Keratinocyte (primary cell): ENCODE data around the gene PLCG2. TPM values are rescaled to one million over a fixed set of nuclear protein-coding genes. Genes with fewer than 3 reads are reported as not detected.

Source experiments
- DNase-seq: peaks from one replicate; pipeline ENCODE4 v3.0.0-alpha.2; 2011; ENCODE audit warnings: low read depth, missing footprints, low spot score
- FAIRE-seq: peaks from 2 replicates; lab custom pipeline; 2011; peaks lifted over from hg19 to GRCh38; lab: Jason Lieb, UNC
- H2AFZ ChIP-seq: 2 replicates; pipeline ENCODE4 v1.6.0; 2012; ENCODE audit warnings: low read length, control low read depth, inconsistent platforms; ENCODE audit not compliant: control insufficient read depth
- H3K27ac ChIP-seq: 2 replicates; pipeline ENCODE4 v1.5.1; 2011; ENCODE audit warnings: low read length; ENCODE audit not compliant: control insufficient read depth, insufficient read depth
- H3K27me3 ChIP-seq: 3 replicates; pipeline ENCODE4 v1.6.0; 2011; ENCODE audit warnings: low read length; ENCODE audit not compliant: control insufficient read depth, insufficient read depth; ENCODE audit errors: extremely low read depth
- H3K36me3 ChIP-seq, 2 experiments: 2 replicates in 1 of 2; 3 replicates in 1 of 2; pipeline ENCODE4 v1.5.1; 2011; ENCODE audit warnings: low read length in 2 of 2, mild to moderate bottlenecking in 1 of 2; ENCODE audit not compliant: control insufficient read depth in 2 of 2, insufficient read depth in 2 of 2; ENCODE audit errors: extremely low read depth in 1 of 2
- H3K4me1 ChIP-seq: 3 replicates; pipeline ENCODE4 v1.5.1; 2011; ENCODE audit warnings: low read length; ENCODE audit not compliant: control insufficient read depth, insufficient read depth; ENCODE audit errors: extremely low read depth
- H3K4me2 ChIP-seq: 3 replicates; pipeline ENCODE4 v1.6.0; 2011; ENCODE audit warnings: low read depth, low read length; ENCODE audit not compliant: control insufficient read depth, insufficient read depth; ENCODE audit errors: extremely low read depth
- H3K4me3 ChIP-seq, 3 experiments: fragments of 200-600 bp in 1 of 3; sonication (generic) in 1 of 3; 2 replicates in 2 of 3; 3 replicates in 1 of 3; pipeline ENCODE4 v1.5.1; 2011 to 2016; ENCODE audit warnings: low read length in 3 of 3, mild to moderate bottlenecking in 3 of 3, control low read depth in 2 of 3, inconsistent platforms in 1 of 3, low read depth in 1 of 3, mixed read lengths in 1 of 3, mixed run types in 1 of 3, moderate library complexity in 1 of 3; ENCODE audit not compliant: control insufficient read depth in 2 of 3, insufficient read depth in 2 of 3; ENCODE audit errors: extremely low read depth in 1 of 3
- H3K79me2 ChIP-seq: 2 replicates; pipeline ENCODE4 v1.6.0; 2012; ENCODE audit warnings: low read length; ENCODE audit not compliant: control insufficient read depth, insufficient read depth
- H3K9ac ChIP-seq: 3 replicates; pipeline ENCODE4 v1.6.0; 2011; ENCODE audit warnings: low read length; ENCODE audit not compliant: control insufficient read depth, insufficient read depth; ENCODE audit errors: extremely low read depth
- H3K9me1 ChIP-seq: 3 replicates; pipeline ENCODE4 v1.6.0; 2011; ENCODE audit warnings: low read length; ENCODE audit not compliant: control insufficient read depth, insufficient read depth; ENCODE audit errors: extremely low read depth
- H3K9me3 ChIP-seq: 2 replicates; pipeline ENCODE4 v1.5.1; 2012; ENCODE audit warnings: low read depth, low read length; ENCODE audit not compliant: control insufficient read depth
- H4K20me1 ChIP-seq: 3 replicates; pipeline ENCODE4 v1.6.0; 2011; ENCODE audit warnings: low read length; ENCODE audit not compliant: control insufficient read depth, insufficient read depth; ENCODE audit errors: extremely low read depth
- CTCF ChIP-seq, 3 experiments: IDR thresholded peaks in 1 of 3; conservative IDR thresholded peaks in 1 of 3; optimal IDR thresholded peaks in 1 of 3; 2 replicates in 2 of 3; 3 replicates in 1 of 3; pipeline versions ENCODE3 to v1.5.1; 2011; ENCODE audit warnings: low read length in 3 of 3, mild to moderate bottlenecking in 3 of 3, moderate library complexity in 2 of 3, control low read depth in 1 of 3, inconsistent platforms in 1 of 3; ENCODE audit not compliant: insufficient read depth in 2 of 3; ENCODE audit errors: extremely low read depth in 1 of 3
- EZH2 ChIP-seq: IDR thresholded peaks from one replicate; pipeline ENCODE4 v1.6.1; 2012; ENCODE audit warnings: inconsistent platforms, mild to moderate bottlenecking, low read length, moderate library complexity
- dilution Hi-C: fragments of 300-500 bp; cut with MboI; formaldehyde crosslinking; loops from one replicate; pipeline ENCODE4 v1.7.0; 2020; ENCODE audit warnings: low sequenced_read_pairs; ENCODE audit not compliant: extremely low pct_ligation_motif_present
- polyA plus RNA-seq, 5 experiments: library from polyadenylated mRNA; depleted of rRNA in 3 of 5; stranded (reverse) in 3 of 5; stranded (forward) in 1 of 5; unstranded in 1 of 5; fragments of >200 nt; gene quantifications; 1 replicate in 1 of 5; 2 replicates in 3 of 5; 3 replicates in 1 of 5; pipeline versions ENCODE4 v1.2.1 to v1.2.3, GENCODE V29; 2011 to 2012; ENCODE audit warnings: missing spikeins in 2 of 5, low read depth in 1 of 5, low replicate concordance in 1 of 5

PLCG2 gene
- polyA plus RNA-seq, 1 donor (not counting 4 experiments of a cell fraction or from before 2014, with no cell fraction given) = 3.5 TPM

- no peak overlapping the region for H2AFZ ChIP-seq
- dilution Hi-C loops = no loop called here
- TF ChIP-seq CTCF (optimal IDR thresholded peaks at IDR 0.05 in 1 of 3, IDR thresholded peaks at IDR 0.05 in 1 of 3, conservative IDR thresholded peaks at IDR 0.05 in 1 of 3; ENCODE audit: extremely low read depth in 1 of 3, insufficient read depth in 2 of 3, low read length in 3 of 3) (no peak), EZH2 (no peak)
- no peaks in the 10 kb centered on the region for H3K9me3 ChIP-seq
- no peak overlapping the region for H3K27ac ChIP-seq
- no peaks in the 10 kb centered on the region for H4K20me1 ChIP-seq
- H3K9me1 ChIP-seq = no peaks in the 10 kb centered on the region
- H3K27me3 ChIP-seq = no peaks in the 10 kb centered on the region
- no peak overlapping the region for H3K4me3 ChIP-seq
- no peak overlapping the region for H3K4me2 ChIP-seq
- H3K36me3 ChIP-seq = no peaks in the 10 kb centered on the region
- DNase-seq (no peak), FAIRE-seq (no peak)
- peaks cover 8% of the 10 kb centered on the region for H3K4me1 ChIP-seq
- no peaks in the 10 kb centered on the region for H3K79me2 ChIP-seq
- no peak overlapping the region for H3K9ac ChIP-seq
Observed at GRCh38 chr16:81738783-81739496, 40.2 kb upstream of the PLCG2 start.

- Histone ChIP-seq H2AFZ (no peak overlapping the region), H3K79me2 (no peaks in the 10 kb centered on the region), H3K9me3 (no peaks in the 10 kb centered on the region), H3K27ac (no peak overlapping the region), H3K36me3 (no peaks in the 10 kb centered on the region), H3K27me3 (no peaks in the 10 kb centered on the region), H3K4me1 (peaks cover 8% of the 10 kb centered on the region), H4K20me1 (no peaks in the 10 kb centered on the region), H3K9me1 (no peaks in the 10 kb centered on the region), H3K4me3 (no peak overlapping the region), H3K9ac (no peak overlapping the region), H3K4me2 (no peak overlapping the region)
- TF ChIP-seq CTCF (optimal IDR thresholded peaks at IDR 0.05 in 1 of 3, IDR thresholded peaks at IDR 0.05 in 1 of 3, conservative IDR thresholded peaks at IDR 0.05 in 1 of 3; ENCODE audit: extremely low read depth in 1 of 3, insufficient read depth in 2 of 3, low read length in 3 of 3) = no peak
- TF ChIP-seq EZH2 = no peak
- DNase-seq (no peak), FAIRE-seq (no peak)
- dilution Hi-C loops = no loop called here
Observed at GRCh38 chr16:81739503-81739902, 39.6 kb upstream of the PLCG2 start.
